Activated CD4-positive, alpha-beta T cell treated with anti-CD3 and anti-CD28 coated beads, Interleukin-2, Interleukin-4, amounts not matched to agents 100 ng/mL and 50 ng/mL, durations not matched to agents 16 hours and 8 hours (primary cell): ENCODE results near the gene PDLIM4.

ENCODE experiments used
- DNase-seq: peaks from one replicate; pipeline ENCODE4 v3.0.0-alpha.2; 2020; ENCODE audit warnings: low spot score

The PDLIM4 gene

DNA sequence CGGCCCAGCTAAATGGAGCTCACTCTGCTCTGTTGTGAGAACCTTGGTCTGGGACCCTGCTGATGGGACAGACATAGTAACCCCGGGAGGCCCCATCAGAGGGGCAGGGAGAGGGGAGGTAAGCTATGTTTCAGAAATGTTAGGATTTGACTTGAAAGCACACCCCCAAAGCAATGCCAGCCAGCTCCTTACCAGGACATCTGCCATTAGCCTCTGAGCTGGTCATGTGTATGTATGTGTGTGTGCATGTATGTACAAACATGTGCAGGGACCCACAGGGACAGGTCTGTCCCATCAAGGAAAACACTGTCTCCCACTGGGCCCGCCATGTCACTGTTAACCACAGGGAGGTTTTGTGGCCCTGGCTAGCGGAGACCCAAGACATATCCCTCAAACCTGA is 51.2 kb downstream of the PDLIM4 start:
- no peak for DNase-seq

DNA sequence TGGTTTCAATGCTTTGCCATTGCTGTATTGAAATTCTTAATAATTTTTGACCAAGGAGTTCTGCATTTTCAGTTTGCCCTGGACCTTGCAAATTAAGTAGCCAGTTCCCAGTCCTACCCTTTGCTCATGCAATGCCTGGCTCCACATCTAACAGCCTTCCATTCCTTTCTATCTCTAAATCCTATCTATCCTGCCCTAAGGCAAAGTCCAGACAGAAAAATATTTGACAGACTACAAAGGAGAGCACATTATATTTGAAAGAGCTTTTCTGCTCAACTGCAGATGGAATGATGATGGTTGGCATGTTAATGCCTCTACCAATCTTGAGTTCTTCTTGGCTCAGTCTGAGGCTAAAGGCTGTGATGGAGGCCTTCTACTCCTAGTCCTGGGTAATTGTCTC is 52.2 kb downstream of the PDLIM4 start:
- DNase-seq, result no peak

DNA sequence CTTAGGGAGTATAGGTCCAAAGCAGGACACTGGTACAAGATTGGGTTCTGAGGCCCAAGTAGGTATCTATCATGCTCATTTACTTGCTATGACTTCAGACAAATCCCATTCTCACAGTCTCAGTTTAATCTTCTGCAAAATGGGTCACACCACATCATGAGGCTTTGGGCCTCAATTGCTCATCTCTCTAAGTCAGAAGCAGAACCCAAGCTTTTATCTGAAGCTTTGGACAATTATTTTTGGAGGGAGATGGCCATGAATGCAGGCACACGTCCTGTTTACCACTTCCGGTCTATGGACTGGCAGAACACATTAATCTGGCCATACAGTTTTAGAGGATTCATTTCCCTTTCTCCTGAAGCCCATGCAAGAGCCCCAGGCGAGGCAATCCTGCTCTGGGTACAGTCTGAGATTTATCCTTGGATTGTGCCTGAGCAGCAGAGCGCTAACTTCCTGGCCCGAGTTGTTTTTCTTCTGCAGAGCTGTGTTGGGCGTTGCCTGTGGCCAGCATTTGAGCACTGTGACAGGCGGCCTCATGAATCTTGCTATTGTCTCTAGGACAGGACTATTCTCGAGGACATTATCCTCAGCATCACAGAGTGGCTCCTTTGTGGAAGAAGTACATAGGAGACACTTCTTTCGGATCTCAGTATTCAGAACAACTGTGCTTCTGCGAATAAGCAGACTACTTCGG is 52.8 kb downstream of the PDLIM4 start:
- no peak for DNase-seq

DNA sequence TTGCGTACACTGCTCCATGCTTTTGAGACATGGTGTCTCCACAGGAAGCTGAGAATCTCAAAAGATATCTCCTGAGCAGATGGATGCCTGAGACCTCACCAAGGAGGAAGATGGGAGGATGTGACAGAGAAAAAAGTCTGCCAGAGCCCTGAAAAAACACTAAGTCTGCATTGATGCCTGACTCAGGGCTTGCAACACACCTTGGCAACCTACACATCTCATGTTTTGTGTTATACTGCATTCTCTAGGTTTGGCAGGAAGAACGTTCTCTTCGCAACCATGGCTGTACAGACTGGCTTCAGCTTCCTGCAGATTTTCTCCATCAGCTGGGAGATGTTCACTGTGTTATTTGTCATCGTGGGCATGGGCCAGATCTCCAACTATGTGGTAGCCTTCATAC is 55.9 kb downstream of the PDLIM4 start:
- no peak for DNase-seq

DNA sequence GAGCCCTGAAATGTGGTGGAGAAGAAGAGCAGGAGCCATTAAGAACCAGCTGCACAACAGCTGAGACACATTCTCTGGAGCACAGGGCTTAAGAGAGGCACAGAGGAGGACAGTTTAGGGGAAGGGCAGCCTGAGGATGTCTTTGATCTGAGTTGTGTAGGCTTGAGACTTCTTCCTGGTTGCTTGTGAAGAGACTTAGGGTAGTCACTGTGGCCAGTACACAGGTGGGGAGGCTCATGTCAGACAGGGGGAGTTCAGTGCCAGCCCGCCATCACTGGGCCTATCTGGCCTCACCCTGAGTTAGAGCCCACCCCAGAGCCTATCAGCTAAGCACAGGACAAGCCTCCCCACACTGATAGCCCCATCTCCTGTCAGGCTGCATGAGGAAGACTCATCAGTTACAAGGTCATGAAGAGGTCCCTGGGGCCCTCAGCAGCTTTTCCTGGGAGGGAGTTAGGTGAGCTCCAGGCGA is 56.5 kb downstream of the PDLIM4 start:
- no peak for DNase-seq

DNA sequence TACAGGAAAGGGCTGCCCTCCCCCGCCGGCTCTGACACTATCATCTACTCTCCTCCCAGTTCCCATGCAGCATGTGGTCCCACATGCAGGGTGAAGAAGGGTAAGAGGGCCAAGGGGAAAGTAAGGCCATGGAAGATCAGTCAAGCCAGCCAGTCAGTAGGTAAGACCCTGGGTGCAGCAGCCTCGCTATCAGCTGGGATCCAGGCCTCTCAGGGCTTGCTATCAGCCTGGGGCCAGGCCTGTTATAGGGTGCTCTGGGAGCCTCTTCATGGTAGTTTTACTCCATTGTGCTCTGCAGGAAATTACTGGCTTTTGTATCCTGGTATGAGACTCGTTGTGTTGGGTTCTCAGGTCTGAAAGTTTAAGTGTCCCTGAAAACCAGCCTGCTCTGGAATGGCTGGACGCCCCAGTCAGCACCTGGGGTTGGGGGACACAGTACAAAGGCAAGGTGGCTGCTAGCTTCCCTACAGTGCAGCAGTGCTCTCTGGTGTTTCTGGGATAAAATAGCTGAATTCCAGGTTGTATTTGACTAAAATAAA is 58.1 kb downstream of the PDLIM4 start:
- DNase-seq, result no peak

DNA sequence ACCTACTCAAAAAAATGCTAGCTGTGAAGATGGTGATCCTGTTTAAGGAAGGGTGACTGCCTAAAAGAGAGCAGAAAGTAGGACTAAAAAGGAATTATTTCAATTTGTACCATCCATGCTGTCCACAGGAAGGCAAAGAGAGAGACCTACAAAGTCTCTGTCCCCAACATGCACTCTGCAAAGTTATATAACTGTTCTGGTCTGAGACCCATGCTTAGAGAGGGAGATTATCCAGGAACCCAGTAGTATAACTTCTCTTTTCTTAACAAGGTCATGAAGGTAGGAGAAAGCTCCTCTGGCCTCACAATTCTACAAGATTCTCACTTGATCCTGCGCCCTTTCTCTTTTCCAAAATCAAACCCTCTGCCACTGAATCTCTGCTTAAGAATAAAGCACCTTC is 62.5 kb downstream of the PDLIM4 start:
- DNase-seq, result no peak

DNA sequence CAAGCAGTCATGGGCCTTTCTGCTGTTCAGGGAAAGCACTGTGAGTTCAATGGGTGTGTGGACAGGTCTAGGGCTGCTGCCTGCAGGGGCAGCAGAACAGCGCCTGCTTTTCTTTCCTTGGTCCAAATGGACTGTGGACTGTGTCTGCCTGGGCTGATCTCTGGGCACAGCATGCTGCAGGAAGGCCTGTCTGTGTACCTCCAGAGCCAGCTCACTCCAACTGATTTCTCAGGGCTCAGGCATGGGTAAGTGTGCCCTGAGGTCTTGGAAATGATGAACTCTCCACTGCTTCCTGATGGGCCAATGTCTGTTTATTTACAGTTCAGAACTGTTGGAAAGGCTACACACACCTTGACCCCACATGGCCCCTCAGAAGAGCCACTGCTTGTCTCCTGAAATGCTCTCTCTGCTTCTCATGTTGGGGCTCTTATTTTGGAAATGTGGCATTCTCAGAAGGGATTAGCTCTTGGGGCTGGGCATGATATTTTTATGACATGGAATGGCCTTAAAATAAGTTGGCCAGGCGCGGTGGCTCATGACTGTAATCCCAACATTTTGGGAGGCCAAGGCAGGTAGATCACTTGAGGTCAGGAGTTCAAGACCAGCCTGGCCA is 63.7 kb downstream of the PDLIM4 start:
- DNase-seq, result no peak

DNA sequence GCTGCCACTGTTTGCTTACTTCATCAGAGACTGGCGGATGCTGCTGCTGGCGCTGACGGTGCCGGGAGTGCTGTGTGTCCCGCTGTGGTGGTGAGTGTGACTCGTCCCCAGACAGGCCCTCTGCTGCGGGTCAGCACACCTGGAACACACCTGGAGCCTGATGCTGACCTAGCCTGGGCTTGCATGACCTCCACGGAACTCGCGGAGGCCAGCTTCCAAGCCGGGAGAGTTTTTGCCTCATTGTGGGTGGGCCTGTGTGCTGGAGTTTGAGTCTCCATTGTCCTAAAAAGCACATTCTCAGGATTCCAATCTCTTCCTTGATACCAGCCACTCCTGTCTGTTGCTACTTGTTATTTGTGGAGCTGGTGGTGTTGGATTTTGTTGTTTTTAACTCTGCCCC is 64.8 kb downstream of the PDLIM4 start:
- no peak for DNase-seq
